Stimulated activated naive B cell treated with anti-CD40 and anti-IgM and Interleukin-4, amounts not matched to agents 10 μg/mL and 1 μg/mL and 100 μg/mL, for 72 hours (primary cell): Measurements from ENCODE around the gene IL27RA.

Experiments
- ATAC-seq, 2 donors: fragments of 150-1000 bp; cut with Tn5 transposase; replicated peaks; 2 replicates each; pipeline ENCODE4 v1.10.0; 2021; ENCODE audit warnings: moderate library complexity in 1 of 2
- DNase-seq: peaks from one replicate; pipeline ENCODE4 v3.0.0; 2021
- H3K27ac Mint-ChIP-seq: one replicate; pipeline ENCODE4 v1.8.0; 2022; ENCODE audit warnings: mild to moderate bottlenecking, mixed read lengths
- H3K27me3 Mint-ChIP-seq, 2 donors: one replicate each; pipeline ENCODE4 v1.8.0; 2022; ENCODE audit warnings: mixed read lengths in 2 of 2
- H3K36me3 Mint-ChIP-seq, 2 donors: one replicate each; pipeline ENCODE4 v1.8.0; 2022; ENCODE audit warnings: mixed read lengths in 2 of 2, mild to moderate bottlenecking in 1 of 2
- H3K4me1 Mint-ChIP-seq, 2 donors: one replicate each; pipeline ENCODE4 v1.8.0; 2022; ENCODE audit warnings: mixed read lengths in 2 of 2, mild to moderate bottlenecking in 1 of 2
- H3K4me3 Mint-ChIP-seq, 2 donors: one replicate each; pipeline ENCODE4 v1.8.0; 2022; ENCODE audit warnings: mild to moderate bottlenecking in 2 of 2, mixed read lengths in 2 of 2, moderate library complexity in 1 of 2
- H3K9me3 Mint-ChIP-seq, 2 donors: one replicate each; pipeline ENCODE4 v1.8.0; 2022; ENCODE audit warnings: mixed read lengths in 2 of 2, mild to moderate bottlenecking in 1 of 2

The IL27RA gene

DNA sequence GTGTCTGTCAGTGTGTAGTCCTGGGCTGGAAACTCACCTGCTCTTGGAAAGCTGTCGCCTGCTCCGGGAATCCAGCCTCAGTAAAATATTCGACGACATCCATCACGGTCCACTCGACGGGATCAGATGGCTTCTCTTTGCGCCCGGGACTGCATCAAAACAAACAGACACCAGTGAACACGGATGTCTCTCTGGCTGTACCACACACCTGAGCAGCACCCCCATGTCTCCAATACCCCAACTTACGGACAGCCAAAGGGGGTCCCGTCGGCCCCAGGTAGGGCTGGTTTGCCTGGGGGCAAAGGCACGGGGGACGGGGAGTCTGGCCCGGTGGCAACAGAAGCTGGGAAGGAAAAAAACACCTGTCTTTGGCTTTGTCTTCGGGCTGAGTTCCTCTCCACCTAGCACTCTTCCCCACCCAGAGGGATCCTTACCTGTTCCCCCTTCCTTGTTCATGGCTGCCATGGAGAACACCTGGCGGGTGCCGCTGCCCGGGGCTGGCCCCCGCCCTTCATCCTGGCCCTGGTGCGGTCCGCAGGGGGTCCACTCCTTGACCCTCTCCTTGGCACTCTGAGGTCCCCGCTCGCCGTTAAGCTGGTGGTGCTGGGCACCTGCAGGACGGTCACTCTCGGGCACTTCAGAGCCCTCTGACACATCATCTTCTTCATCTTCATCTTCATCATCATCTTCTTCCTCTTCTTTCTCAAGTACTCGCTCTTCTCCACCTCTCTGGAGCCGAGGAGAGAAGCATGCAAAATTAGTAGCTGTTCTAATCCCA lies 57.3 kb downstream of the IL27RA start:
- H3K4me1 Mint-ChIP-seq, result peaks cover 12 to 22% of the 10 kb centered on the region in 2 donors
- ATAC-seq, result no peak
- H3K27ac Mint-ChIP-seq, result no peak overlapping the region

DNA sequence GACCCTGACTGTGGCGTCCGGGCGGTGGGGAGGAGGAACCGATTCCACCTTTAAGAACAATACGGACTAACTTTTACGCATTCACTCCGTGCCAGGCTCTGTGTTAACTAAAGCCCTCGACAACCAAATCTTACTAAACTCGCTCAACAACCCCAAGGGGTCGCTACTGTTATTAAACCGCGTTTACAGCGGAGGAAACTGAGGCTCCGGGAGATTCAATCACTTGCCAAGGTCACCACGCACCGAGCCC lies 57.8 kb downstream of the IL27RA start:
- H3K27ac Mint-ChIP-seq, result no peak overlapping the region
- H3K27me3 Mint-ChIP-seq, result no peaks in the 10 kb centered on the region
- peaks cover 0 to 2% of the 10 kb centered on the region in 2 donors for H3K9me3 Mint-ChIP-seq
- H3K4me1 Mint-ChIP-seq, result peaks cover 12 to 22% of the 10 kb centered on the region in 2 donors
- H3K36me3 Mint-ChIP-seq, result peaks cover 21 to 33% of the 10 kb centered on the region in 2 donors
- no peak for ATAC-seq
- H3K4me3 Mint-ChIP-seq, result peak overlapping the region; percentile 32 to 59
- DNase-seq, result no peak

More for the DNA sequence above, 57.3 kb downstream of the IL27RA start:
- Mint-ChIP-seq H3K36me3 (peaks cover 21 to 33% of the 10 kb centered on the region in 2 donors), H3K4me3 (peak overlapping the region; percentile 32 to 59), H3K9me3 (peaks cover 0 to 2% of the 10 kb centered on the region in 2 donors), H3K27me3 (no peaks in the 10 kb centered on the region)
- no peak for DNase-seq

GRCh38 chr19:14089662-14090508 lies 58.3 kb downstream of the IL27RA start:
- H3K27ac Mint-ChIP-seq, result no peak overlapping the region
- H3K4me3 Mint-ChIP-seq, result peak overlapping the region; percentile 84 to 98
- ATAC-seq, result peak; percentile 15 to 18
- H3K36me3 Mint-ChIP-seq, result peaks cover 25 to 37% of the 10 kb centered on the region in 2 donors
- DNase-seq, result peak; percentile 50
- no peaks in the 10 kb centered on the region for H3K27me3 Mint-ChIP-seq
- H3K9me3 Mint-ChIP-seq, result peaks cover 0 to 2% of the 10 kb centered on the region in 2 donors
- peaks cover 12 to 22% of the 10 kb centered on the region in 2 donors for H3K4me1 Mint-ChIP-seq

DNA sequence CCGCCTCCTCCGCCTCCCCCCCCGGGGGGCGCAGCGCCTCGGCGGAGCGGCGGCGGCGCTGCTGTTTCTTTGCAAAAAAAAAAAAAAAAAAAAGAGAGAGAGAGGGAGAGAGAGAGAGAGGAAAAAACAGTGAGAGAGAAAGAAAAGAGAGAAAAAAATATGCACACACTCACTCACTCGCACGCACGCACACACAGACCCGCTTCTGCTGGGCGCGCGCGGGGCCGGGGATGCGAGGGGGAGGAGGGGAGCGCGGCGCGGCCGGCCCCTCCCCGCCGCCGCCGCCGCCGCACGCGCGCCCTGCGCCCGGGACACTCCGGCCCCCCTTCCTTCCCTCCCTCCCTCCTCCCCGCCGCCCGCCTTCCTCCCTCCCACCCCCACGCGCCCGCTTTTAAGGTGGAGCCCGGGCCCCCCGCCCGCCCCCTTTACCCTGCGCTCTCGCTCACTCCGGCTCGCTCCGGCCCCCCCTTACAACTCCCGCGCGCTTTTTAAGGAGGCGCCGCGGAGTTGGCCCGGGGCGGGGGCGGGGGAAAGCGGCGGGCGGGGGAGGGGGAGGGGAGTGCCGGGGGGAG lies 59.0 kb downstream of the IL27RA start, which contains the start of gene SAMD1:
Gene SAMD1 (minus strand): TSS at position 243 of the 572 bp plus-strand sequence.
- Mint-ChIP-seq H3K27me3 (no peaks in the 10 kb centered on the region), H3K27ac (peak within 1 kb of the TSS; percentile 98), H3K9me3 (peaks cover 0 to 2% of the 10 kb centered on the region in 2 donors), H3K4me1 (peaks cover 12 to 22% of the 10 kb centered on the region in 2 donors), H3K4me3 (peak within 1 kb of the TSS; percentile 96 to 98), H3K36me3 (peaks cover 25 to 35% of the 10 kb centered on the region in 2 donors)
- ATAC-seq (peak; percentile 50 to 59), DNase-seq (no peak)

DNA sequence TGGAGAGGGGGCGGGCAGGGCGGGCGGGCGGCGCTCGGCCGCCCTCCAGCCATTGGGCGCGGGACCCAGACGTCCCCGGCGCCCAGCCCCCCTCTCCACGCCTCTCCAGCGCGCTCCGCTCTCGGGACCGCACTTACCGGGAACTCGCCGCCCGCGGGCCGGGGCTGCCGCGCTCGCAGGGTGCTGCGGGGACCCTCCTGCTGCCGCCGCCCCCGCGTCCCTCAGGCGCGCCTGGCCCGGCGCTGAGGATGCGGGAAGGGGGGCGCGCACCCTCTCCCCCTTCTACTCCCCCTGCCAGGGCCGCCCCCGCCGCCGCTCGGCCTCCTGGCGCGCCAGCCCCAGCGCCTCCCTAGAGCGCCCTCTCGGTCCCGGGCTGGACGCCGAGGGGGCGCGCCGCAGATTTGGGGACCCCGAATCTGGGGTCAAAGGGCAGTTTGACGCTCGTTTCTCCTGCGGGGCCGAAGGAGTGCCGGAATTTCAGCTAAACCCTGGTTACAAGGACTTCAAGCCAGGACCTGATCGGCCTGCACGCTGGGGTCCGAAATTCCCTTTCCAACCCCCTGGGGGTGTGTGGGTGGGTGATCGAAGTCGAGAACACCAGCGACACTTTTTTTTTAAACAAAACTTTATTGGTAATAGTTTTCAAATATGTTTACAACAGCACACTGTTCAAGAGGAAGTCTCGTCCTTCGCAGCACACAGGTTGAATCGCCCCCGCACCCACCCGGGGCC lies 59.7 kb downstream of the IL27RA start:
- DNase-seq (peak; percentile 85), ATAC-seq (peak; percentile 79 to 81)
- H3K36me3 Mint-ChIP-seq, result peaks cover 25 to 35% of the 10 kb centered on the region in 2 donors
- peak overlapping the region; percentile 98 for H3K27ac Mint-ChIP-seq
- peak overlapping the region; percentile 96 to 98 for H3K4me3 Mint-ChIP-seq
- peaks cover 0 to 2% of the 10 kb centered on the region in 2 donors for H3K9me3 Mint-ChIP-seq
- H3K27me3 Mint-ChIP-seq, result no peaks in the 10 kb centered on the region
- H3K4me1 Mint-ChIP-seq, result peaks cover 12 to 22% of the 10 kb centered on the region in 2 donors

DNA sequence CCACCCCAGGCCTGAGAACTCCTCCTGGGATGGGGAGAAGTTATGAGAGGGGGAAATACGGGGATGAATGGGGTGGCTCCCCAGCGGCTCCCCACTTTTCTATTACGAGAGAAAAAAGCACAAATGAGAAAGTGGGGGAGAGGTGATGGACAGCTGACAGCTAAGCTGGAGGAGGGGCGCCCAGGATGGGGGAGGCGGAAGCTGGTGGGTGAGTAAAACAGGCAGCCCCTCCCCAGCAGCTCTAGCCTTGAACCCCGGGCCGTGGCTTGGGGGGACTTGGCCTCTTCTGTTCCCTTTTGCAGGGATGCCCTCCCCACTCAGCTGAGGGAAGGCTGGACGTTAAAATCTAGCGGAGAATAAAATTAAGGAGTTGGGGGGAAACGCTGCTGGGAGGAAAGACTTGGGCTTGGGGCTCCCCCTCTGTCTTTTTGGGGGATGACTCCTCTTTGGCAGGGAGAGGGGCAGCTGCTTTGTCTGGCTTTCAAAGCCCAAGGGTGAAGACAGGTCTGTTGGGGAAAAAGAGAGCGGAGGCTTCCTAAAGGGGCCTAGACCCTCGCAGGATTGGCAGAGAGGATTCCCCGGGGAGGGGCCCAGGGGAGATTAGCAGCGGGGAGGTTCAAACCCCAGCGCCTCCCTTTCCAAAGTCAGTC lies 60.4 kb downstream of the IL27RA start:
- peak overlapping the region; percentile 98 for H3K27ac Mint-ChIP-seq
- DNase-seq, result no peak
- peak; percentile 37 to 46 for ATAC-seq

DNA sequence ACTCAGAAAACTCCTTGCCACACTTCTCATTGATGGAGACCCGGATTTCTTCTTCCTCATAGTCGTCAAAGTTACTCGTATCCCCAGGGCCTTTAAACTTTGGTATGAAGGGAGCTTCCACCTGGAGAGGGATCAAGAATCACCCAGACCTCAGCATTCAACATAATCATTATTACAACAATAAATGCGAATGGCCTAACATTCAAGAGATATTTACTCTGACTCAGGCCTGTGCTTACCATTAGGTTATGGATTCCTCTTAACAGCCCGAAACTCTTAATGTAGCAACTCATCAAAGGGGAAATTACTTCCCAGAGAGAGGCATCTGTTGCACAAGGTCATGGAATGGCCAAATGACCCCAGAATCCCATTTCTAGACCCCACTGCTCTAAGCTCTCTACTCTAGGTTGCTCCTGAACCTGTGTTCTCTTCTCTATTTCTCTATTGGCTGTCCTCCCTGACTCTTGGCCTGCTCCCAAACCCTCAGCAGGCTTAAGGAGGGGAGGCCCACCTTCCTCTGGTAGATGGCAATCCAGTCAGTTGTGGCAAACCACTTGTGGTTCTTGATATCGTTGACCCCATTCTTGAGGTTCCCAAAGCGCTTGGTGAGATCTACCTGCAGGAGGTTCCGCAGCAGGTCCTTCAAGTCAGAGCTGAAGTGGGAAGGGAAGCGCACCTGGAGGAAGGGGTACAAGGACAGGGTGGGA lies 61.7 kb downstream of the IL27RA start:
- ATAC-seq (no peak), DNase-seq (no peak)
- H3K4me1 Mint-ChIP-seq, result peaks cover 11 to 18% of the 10 kb centered on the region in 2 donors
- peaks cover 33 to 49% of the 10 kb centered on the region in 2 donors for H3K36me3 Mint-ChIP-seq
- H3K9me3 Mint-ChIP-seq, result peaks cover 0 to 2% of the 10 kb centered on the region in 2 donors
- no peaks in the 10 kb centered on the region for H3K27me3 Mint-ChIP-seq
- H3K27ac Mint-ChIP-seq, result no peak overlapping the region
- peak overlapping the region in 1 of 2 donors; percentile 26 for H3K4me3 Mint-ChIP-seq

More for the DNA sequence above, 60.4 kb downstream of the IL27RA start:
- no peaks in the 10 kb centered on the region for H3K27me3 Mint-ChIP-seq
- peak overlapping the region; percentile 96 to 98 for H3K4me3 Mint-ChIP-seq
- peaks cover 12 to 22% of the 10 kb centered on the region in 2 donors for H3K4me1 Mint-ChIP-seq
- peaks cover 30 to 40% of the 10 kb centered on the region in 2 donors for H3K36me3 Mint-ChIP-seq
- peaks cover 0 to 2% of the 10 kb centered on the region in 2 donors for H3K9me3 Mint-ChIP-seq

- Mint-ChIP-seq H3K36me3 (peaks cover 29 to 40% of the 10 kb centered on the region in 2 donors), H3K27ac (peak overlapping the region; percentile 56), H3K4me1 (peaks cover 7 to 10% of the 10 kb centered on the region in 2 donors), H3K4me3 (no peak overlapping the region), H3K9me3 (peaks cover 0 to 2% of the 10 kb centered on the region in 2 donors), H3K27me3 (no peaks in the 10 kb centered on the region)
- DNase-seq (no peak), ATAC-seq (no peak)
Measured at GRCh38 chr19:14094854-14095253, 63.3 kb downstream of the IL27RA start.

DNA sequence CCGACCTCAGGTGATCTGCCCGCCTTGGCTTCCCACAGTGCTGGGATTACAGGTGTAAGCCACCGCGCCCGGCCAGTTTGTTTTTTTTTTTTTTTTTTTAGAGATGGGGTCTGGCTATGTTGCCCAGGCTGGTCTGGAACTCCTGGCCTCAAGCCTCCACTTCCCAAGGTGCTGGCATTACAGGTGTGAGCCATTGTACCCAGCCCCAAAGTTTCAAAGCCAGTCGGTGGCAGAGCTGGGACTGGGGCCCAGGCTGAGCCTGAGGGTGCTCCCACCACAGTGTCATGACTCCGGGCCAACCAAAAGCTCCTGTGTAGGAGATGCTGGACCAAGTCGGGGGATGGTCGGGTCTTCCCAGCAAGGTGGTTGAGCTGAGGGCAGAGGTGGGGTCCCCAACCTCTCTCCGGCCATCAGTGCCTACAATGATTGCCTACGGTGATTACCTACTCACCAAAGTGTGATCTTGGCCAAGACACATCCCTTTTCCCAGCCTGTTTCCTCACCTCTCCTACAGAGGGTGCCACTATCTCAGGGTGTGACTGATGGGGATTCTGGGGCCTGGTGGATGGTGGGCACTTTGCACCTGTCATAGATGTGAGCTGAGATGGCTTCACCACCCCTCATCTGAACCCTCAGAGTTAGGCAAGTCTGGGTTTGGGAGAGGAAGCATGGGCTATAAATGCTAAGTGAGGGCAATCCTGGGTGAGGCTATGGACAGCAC lies 64.9 kb downstream of the IL27RA start:
- ATAC-seq (no peak), DNase-seq (no peak)
- Mint-ChIP-seq H3K27me3 (no peaks in the 10 kb centered on the region), H3K27ac (no peak overlapping the region), H3K4me3 (no peak overlapping the region), H3K4me1 (peaks cover 7 to 10% of the 10 kb centered on the region in 2 donors), H3K36me3 (peaks cover 29 to 45% of the 10 kb centered on the region in 2 donors), H3K9me3 (peaks cover 0 to 2% of the 10 kb centered on the region in 2 donors)

- no peaks in the 10 kb centered on the region for H3K27me3 Mint-ChIP-seq
- H3K36me3 Mint-ChIP-seq, result peaks cover 24 to 36% of the 10 kb centered on the region in 2 donors
- peaks cover 0 to 2% of the 10 kb centered on the region in 2 donors for H3K9me3 Mint-ChIP-seq
- DNase-seq (no peak), ATAC-seq (no peak)
- H3K4me3 Mint-ChIP-seq, result no peak overlapping the region
- no peaks in the 10 kb centered on the region for H3K4me1 Mint-ChIP-seq
- H3K27ac Mint-ChIP-seq, result no peak overlapping the region
Measured at GRCh38 chr19:14097532-14098151, 66.1 kb downstream of the IL27RA start.

DNA sequence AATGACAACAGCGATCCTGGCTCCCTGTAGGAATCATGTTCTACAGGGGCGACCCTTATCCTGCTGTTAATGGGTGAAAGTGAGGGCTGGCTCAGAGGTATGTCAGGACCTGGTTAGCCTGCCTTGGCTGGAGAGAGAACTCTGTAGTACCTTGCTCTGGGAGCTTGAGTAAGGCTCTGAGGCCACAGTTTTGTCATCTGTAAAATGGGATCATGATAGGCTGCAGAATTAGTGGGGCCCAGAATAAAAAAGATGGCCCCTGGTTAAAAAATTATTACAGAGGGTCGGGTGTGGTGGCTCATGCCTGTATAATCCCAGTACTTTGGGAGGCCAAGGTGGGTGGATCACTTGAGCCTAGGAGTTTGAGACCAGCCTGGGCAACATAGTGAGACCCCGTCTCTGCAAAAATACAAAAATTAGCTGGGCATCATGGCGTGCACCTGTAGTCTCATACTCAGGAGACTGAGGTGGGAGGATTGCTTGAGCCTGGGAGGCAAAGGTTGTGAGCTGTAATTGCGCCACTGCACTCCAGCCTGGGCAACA lies 69.5 kb downstream of the IL27RA start:
- Mint-ChIP-seq H3K36me3 (peaks cover 26 to 37% of the 10 kb centered on the region in 2 donors), H3K9me3 (no peaks in the 10 kb centered on the region), H3K27me3 (no peaks in the 10 kb centered on the region), H3K27ac (no peak overlapping the region), H3K4me1 (no peaks in the 10 kb centered on the region), H3K4me3 (no peak overlapping the region)
- ATAC-seq (no peak), DNase-seq (no peak)
